ENCODE results near the gene TAF8.

Gene TAF8

DNA sequence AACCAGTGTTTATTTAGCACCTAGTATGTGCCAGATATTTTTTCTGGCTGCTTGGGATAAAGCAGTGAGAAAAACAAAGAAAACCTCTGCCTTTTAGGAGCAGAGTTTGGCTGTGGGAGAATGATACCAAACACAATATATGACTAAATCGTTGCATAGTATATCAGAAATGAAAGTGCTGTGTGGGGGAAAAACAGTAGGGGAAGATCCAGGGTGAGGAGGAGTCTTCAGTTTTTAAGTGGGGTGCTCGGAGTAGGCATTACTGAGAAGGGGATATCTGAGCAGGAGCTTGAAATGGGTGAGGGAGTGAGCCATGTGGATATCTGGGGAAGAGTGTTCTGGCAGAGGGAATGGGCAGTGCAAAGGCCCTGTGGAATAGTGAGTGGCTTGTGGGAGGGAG is 23.0 kb downstream of the TAF8 start:
- TF ChIP-seq BACH2 (CRISPR knock-in tag; IDR thresholded peaks at IDR 0.05; ENCODE audit: borderline replicate concordance) (no peak), TCF4 (CRISPR knock-in tag; IDR thresholded peaks at IDR 0.05; ENCODE audit: borderline replicate concordance) (no peak), ISL1 (CRISPR knock-in tag; IDR thresholded peaks at IDR 0.05) (no peak), ARNTL (CRISPR knock-in tag; IDR thresholded peaks at IDR 0.05; ENCODE audit: borderline replicate concordance, low read depth) (no peak), OSR1 (CRISPR knock-in tag; IDR thresholded peaks at IDR 0.05) (no peak), GLIS3 (CRISPR knock-in tag; IDR thresholded peaks at IDR 0.05) (no peak), PATZ1 (CRISPR knock-in tag; IDR thresholded peaks at IDR 0.05; ENCODE audit: borderline replicate concordance) (no peak), CSDC2 (CRISPR knock-in tag; IDR thresholded peaks at IDR 0.05) (no peak), ZFP3 (CRISPR knock-in tag; IDR thresholded peaks at IDR 0.05) (no peak), ZNF565 (CRISPR knock-in tag; conservative IDR thresholded peaks at IDR 0.05; ENCODE audit: low read depth) (no peak), PPARA (CRISPR knock-in tag; IDR thresholded peaks at IDR 0.05; ENCODE audit: borderline replicate concordance) (no peak), ZFP30 (CRISPR knock-in tag; IDR thresholded peaks at IDR 0.05) (no peak), POU6F1 (CRISPR knock-in tag; IDR thresholded peaks at IDR 0.05; ENCODE audit: borderline replicate concordance, low read depth) (no peak), SNAI2 (CRISPR knock-in tag; IDR thresholded peaks at IDR 0.05) (no peak), ZC3H10 (CRISPR knock-in tag; IDR thresholded peaks at IDR 0.05) (no peak)
- TF ChIP-seq, protein P1, sequence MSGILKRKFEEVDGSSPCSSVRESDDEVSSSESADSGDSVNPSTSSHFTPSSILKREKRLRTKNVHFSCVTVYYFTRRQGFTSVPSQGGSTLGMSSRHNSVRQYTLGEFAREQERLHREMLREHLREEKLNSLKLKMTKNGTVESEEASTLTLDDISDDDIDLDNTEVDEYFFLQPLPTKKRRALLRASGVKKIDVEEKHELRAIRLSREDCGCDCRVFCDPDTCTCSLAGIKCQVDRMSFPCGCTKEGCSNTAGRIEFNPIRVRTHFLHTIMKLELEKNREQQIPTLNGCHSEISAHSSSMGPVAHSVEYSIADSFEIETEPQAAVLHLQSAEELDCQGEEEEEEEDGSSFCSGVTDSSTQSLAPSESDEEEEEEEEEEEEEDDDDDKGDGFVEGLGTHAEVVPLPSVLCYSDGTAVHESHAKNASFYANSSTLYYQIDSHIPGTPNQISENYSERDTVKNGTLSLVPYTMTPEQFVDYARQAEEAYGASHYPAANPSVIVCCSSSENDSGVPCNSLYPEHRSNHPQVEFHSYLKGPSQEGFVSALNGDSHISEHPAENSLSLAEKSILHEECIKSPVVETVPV (CRISPR knock-in tag; IDR thresholded peaks at IDR 0.05), result no peak
- TF ChIP-seq, protein P2, sequence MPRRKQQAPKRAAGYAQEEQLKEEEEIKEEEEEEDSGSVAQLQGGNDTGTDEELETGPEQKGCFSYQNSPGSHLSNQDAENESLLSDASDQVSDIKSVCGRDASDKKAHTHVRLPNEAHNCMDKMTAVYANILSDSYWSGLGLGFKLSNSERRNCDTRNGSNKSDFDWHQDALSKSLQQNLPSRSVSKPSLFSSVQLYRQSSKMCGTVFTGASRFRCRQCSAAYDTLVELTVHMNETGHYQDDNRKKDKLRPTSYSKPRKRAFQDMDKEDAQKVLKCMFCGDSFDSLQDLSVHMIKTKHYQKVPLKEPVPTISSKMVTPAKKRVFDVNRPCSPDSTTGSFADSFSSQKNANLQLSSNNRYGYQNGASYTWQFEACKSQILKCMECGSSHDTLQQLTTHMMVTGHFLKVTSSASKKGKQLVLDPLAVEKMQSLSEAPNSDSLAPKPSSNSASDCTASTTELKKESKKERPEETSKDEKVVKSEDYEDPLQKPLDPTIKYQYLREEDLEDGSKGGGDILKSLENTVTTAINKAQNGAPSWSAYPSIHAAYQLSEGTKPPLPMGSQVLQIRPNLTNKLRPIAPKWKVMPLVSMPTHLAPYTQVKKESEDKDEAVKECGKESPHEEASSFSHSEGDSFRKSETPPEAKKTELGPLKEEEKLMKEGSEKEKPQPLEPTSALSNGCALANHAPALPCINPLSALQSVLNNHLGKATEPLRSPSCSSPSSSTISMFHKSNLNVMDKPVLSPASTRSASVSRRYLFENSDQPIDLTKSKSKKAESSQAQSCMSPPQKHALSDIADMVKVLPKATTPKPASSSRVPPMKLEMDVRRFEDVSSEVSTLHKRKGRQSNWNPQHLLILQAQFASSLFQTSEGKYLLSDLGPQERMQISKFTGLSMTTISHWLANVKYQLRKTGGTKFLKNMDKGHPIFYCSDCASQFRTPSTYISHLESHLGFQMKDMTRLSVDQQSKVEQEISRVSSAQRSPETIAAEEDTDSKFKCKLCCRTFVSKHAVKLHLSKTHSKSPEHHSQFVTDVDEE (CRISPR knock-in tag; IDR thresholded peaks at IDR 0.05), result no peak
- TF ChIP-seq, protein P3, sequence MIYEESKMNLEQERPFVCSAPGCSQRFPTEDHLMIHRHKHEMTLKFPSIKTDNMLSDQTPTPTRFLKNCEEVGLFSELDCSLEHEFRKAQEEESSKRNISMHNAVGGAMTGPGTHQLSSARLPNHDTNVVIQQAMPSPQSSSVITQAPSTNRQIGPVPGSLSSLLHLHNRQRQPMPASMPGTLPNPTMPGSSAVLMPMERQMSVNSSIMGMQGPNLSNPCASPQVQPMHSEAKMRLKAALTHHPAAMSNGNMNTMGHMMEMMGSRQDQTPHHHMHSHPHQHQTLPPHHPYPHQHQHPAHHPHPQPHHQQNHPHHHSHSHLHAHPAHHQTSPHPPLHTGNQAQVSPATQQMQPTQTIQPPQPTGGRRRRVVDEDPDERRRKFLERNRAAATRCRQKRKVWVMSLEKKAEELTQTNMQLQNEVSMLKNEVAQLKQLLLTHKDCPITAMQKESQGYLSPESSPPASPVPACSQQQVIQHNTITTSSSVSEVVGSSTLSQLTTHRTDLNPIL (CRISPR knock-in tag; IDR thresholded peaks at IDR 0.05; ENCODE audit: low read depth), result no peak

GRCh38 chr6:42075159-42075838 is 25.0 kb downstream of the TAF8 start:
- peak; percentile 91 for ATAC-seq
- TF ChIP-seq POU6F1 (CRISPR knock-in tag; IDR thresholded peaks at IDR 0.05; ENCODE audit: borderline replicate concordance, low read depth) (no peak), ISL1 (CRISPR knock-in tag; IDR thresholded peaks at IDR 0.05) (no peak), BACH2 (CRISPR knock-in tag; IDR thresholded peaks at IDR 0.05; ENCODE audit: borderline replicate concordance) (no peak), ZFP3 (CRISPR knock-in tag; IDR thresholded peaks at IDR 0.05) (no peak), OSR1 (CRISPR knock-in tag; IDR thresholded peaks at IDR 0.05) (no peak), TOX (CRISPR knock-in tag; IDR thresholded peaks at IDR 0.05; ENCODE audit: borderline replicate concordance) (no peak), PPARA (CRISPR knock-in tag; IDR thresholded peaks at IDR 0.05; ENCODE audit: borderline replicate concordance) (no peak)
- TF ChIP-seq, protein P3 (CRISPR knock-in tag; IDR thresholded peaks at IDR 0.05; ENCODE audit: low read depth), result no peak
- TF ChIP-seq, protein P2 (CRISPR knock-in tag; IDR thresholded peaks at IDR 0.05), result no peak
- TF ChIP-seq, protein P1 (CRISPR knock-in tag; IDR thresholded peaks at IDR 0.05), result no peak

More for the DNA sequence above, 23.0 kb downstream of the TAF8 start:
- no peak for ATAC-seq
